Trophoblast cell (in vitro differentiated cells and primary cell): Measurements from ENCODE around the gene RPS6KL1.

Experiments used
- DNase-seq, 2 donors: peaks; one replicate each; pipeline ENCODE4 v3.0.0-alpha.2; 2016
- H2AFZ ChIP-seq: 2 replicates; pipeline ENCODE4 v1.6.1; 2013; ENCODE audit warnings: low read length, moderate library complexity, mild to moderate bottlenecking; ENCODE audit not compliant: insufficient read depth, poor library complexity
- H2AK5ac ChIP-seq: 2 replicates; pipeline ENCODE4 v1.6.1; 2013; ENCODE audit warnings: mild to moderate bottlenecking, low read length
- H2BK120ac ChIP-seq: 2 replicates; pipeline ENCODE4 v1.6.1; 2013; ENCODE audit warnings: low read length, mild to moderate bottlenecking, moderate library complexity; ENCODE audit not compliant: insufficient read depth, poor library complexity
- H2BK12ac ChIP-seq: 2 replicates; pipeline ENCODE4 v1.6.1; 2013; ENCODE audit warnings: mild to moderate bottlenecking, low read length, moderate library complexity
- H2BK5ac ChIP-seq: 2 replicates; pipeline ENCODE4 v1.6.1; 2013; ENCODE audit warnings: low read length, low read depth, moderate library complexity, mild to moderate bottlenecking; ENCODE audit not compliant: poor library complexity
- H3K14ac ChIP-seq: 2 replicates; pipeline ENCODE4 v1.6.1; 2013; ENCODE audit warnings: mild to moderate bottlenecking, low read length
- H3K18ac ChIP-seq: 2 replicates; pipeline ENCODE4 v1.6.1; 2013; ENCODE audit warnings: mild to moderate bottlenecking, low read length
- H3K23ac ChIP-seq: 2 replicates; pipeline ENCODE4 v1.6.1; 2013; ENCODE audit warnings: low read length
- H3K27ac ChIP-seq: 2 replicates; pipeline ENCODE4 v1.5.1; 2013; ENCODE audit warnings: low read depth, mild to moderate bottlenecking, inconsistent platforms, low read length, moderate library complexity
- H3K27me3 ChIP-seq: 2 replicates; pipeline ENCODE4 v1.6.1; 2013; ENCODE audit warnings: inconsistent platforms, mild to moderate bottlenecking, low read length, moderate library complexity; ENCODE audit not compliant: insufficient read depth
- H3K36me3 ChIP-seq, 2 experiments: 1 replicate in 1 of 2; 2 replicates in 1 of 2; pipeline ENCODE4 v1.6.1; 2013; ENCODE audit warnings: low read length in 2 of 2, mild to moderate bottlenecking in 2 of 2, moderate library complexity in 1 of 2; ENCODE audit not compliant: insufficient read depth in 2 of 2, control insufficient read depth in 1 of 2
- H3K4ac ChIP-seq: 2 replicates; pipeline ENCODE4 v1.6.1; 2013; ENCODE audit warnings: low read depth, mild to moderate bottlenecking, low read length, moderate library complexity
- H3K4me1 ChIP-seq, 2 experiments: 1 replicate in 1 of 2; 2 replicates in 1 of 2; pipeline ENCODE4 v1.6.1; 2013; ENCODE audit warnings: low read length in 2 of 2, mild to moderate bottlenecking in 2 of 2, moderate library complexity in 1 of 2; ENCODE audit not compliant: insufficient read depth in 2 of 2, control insufficient read depth in 1 of 2
- H3K4me2 ChIP-seq: 2 replicates; pipeline ENCODE4 v1.6.1; 2013; ENCODE audit warnings: inconsistent platforms, mild to moderate bottlenecking, low read length, moderate library complexity
- H3K4me3 ChIP-seq: 2 replicates; pipeline ENCODE4 v1.5.1; 2013; ENCODE audit warnings: mild to moderate bottlenecking, low read depth, low read length, inconsistent platforms
- H3K79me1 ChIP-seq: one replicate; pipeline ENCODE4 v1.6.1; 2013; ENCODE audit warnings: low read length
- H3K79me2 ChIP-seq: 2 replicates; pipeline ENCODE4 v1.6.1; 2013; ENCODE audit warnings: low read length, mild to moderate bottlenecking; ENCODE audit not compliant: control insufficient read depth, insufficient read depth, poor library complexity
- H3K9ac ChIP-seq: 2 replicates; pipeline ENCODE4 v1.6.1; 2013; ENCODE audit warnings: mild to moderate bottlenecking, low read length
- H3K9me3 ChIP-seq: 2 replicates; pipeline ENCODE4 v1.6.1; 2013; ENCODE audit warnings: low read depth, mild to moderate bottlenecking, control low read depth, inconsistent platforms, low read length; ENCODE audit not compliant: insufficient read depth
- H4K12ac ChIP-seq: 2 replicates; pipeline ENCODE4 v1.6.1; 2013; ENCODE audit warnings: low read depth, mild to moderate bottlenecking, low read length, moderate library complexity
- H4K8ac ChIP-seq: 2 replicates; pipeline ENCODE4 v1.6.1; 2013; ENCODE audit warnings: low read depth, mild to moderate bottlenecking, low read length, moderate library complexity
- H4K91ac ChIP-seq: one replicate; pipeline ENCODE4 v1.6.1; 2013; ENCODE audit warnings: low read depth, mild to moderate bottlenecking, low read length, moderate library complexity
- WGBS: extraction: QIAGEN DNeasy Blood & Tissue Kit; methylation state at CpG from one replicate; pipeline ENCODE4 v1.1.7; 2013; ENCODE audit warnings: missing lambda C conversion rate; ENCODE audit not compliant: insufficient read length, insufficient coverage; ENCODE audit errors: extremely low coverage; 5-methylcytosine and 5-hydroxymethylcytosine counted together

Gene RPS6KL1

GRCh38 chr14:74907744-74908143 is 15.3 kb downstream of the RPS6KL1 start:
- Histone ChIP-seq H3K27me3 (no peaks in the 10 kb centered on the region), H2BK12ac (no peak overlapping the region), H3K79me2 (no peaks in the 10 kb centered on the region), H3K14ac (no peak overlapping the region), H3K27ac (no peak overlapping the region), H3K23ac (no peak overlapping the region), H3K9me3 (no peaks in the 10 kb centered on the region), H3K18ac (no peak overlapping the region), H4K91ac (no peak overlapping the region), H3K4me1 (peaks cover 0 to 4% of the 10 kb centered on the region in 2 experiments), H3K9ac (no peak overlapping the region), H3K4me3 (no peak overlapping the region), H2BK120ac (no peak overlapping the region), H2AK5ac (no peak overlapping the region), H2AFZ (no peak overlapping the region), H4K8ac (no peak overlapping the region), H3K36me3 (peaks cover 13 to 21% of the 10 kb centered on the region in 2 experiments), H4K12ac (no peak overlapping the region), H3K4ac (no peak overlapping the region), H3K79me1 (no peaks in the 10 kb centered on the region), H3K4me2 (no peak overlapping the region), H2BK5ac (no peak overlapping the region)
- no CpG with 5 or more reads among the region's 6 CpGs for WGBS
- no peak for DNase-seq

- WGBS, result no CpG with 5 or more reads among the region's 12 CpGs
Measured at GRCh38 chr14:74906925-74907521, 16.0 kb downstream of the RPS6KL1 start.

DNA sequence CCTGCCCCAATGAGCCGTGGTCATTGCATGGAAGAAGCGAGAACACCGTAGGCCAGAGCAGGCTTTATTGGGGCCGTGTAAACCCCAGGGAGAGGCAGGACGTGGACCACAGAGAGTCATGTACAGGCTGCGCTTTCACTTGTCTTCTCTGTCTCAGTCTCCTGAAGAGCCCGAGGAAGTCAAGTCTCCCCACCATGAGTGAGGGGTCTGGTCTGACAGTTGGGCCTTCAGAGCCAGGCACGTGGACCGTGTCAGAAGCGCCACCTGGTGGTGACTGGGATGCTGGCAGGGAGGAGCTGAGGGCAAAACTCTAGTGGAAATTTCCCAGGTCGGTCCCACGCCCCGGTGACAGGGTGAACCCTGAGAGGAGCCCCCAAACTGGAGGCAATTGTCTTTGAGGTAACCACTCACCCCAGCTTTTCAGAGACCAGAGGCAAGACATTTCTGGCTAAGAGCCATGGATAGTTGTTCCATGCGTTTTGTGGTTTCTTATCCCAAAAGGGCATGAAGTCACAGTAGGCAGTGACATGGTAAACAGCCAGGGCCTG is 17.4 kb downstream of the RPS6KL1 start:
- no peak overlapping the region for H3K14ac ChIP-seq
- DNase-seq, result peak; percentile 33 to 75
- peaks cover 0 to 5% of the 10 kb centered on the region in 2 experiments for H3K4me1 ChIP-seq
- no peak overlapping the region for H3K23ac ChIP-seq
- H3K79me1 ChIP-seq, result no peaks in the 10 kb centered on the region
- no peak overlapping the region for H4K8ac ChIP-seq
- no peak overlapping the region for H3K18ac ChIP-seq
- H3K9me3 ChIP-seq, result no peaks in the 10 kb centered on the region
- H3K9ac ChIP-seq, result no peak overlapping the region
- no peak overlapping the region for H2AFZ ChIP-seq
- no peak overlapping the region for H2BK120ac ChIP-seq
- no peaks in the 10 kb centered on the region for H3K27me3 ChIP-seq
- no peak overlapping the region for H4K12ac ChIP-seq
- H3K4me2 ChIP-seq, result no peak overlapping the region
- no peak overlapping the region for H3K4me3 ChIP-seq
- no peaks in the 10 kb centered on the region for H3K79me2 ChIP-seq
- H2AK5ac ChIP-seq, result no peak overlapping the region
- no peak overlapping the region for H3K27ac ChIP-seq
- H2BK5ac ChIP-seq, result no peak overlapping the region
- peaks cover 24 to 38% of the 10 kb centered on the region in 2 experiments for H3K36me3 ChIP-seq
- no CpG with 5 or more reads among the region's 14 CpGs for WGBS
- H3K4ac ChIP-seq, result no peak overlapping the region
- no peak overlapping the region for H2BK12ac ChIP-seq
- H4K91ac ChIP-seq, result no peak overlapping the region

More at GRCh38 chr14:74906925-74907521, 16.0 kb downstream of the RPS6KL1 start:
- H3K4me1 ChIP-seq, result peaks cover 0 to 5% of the 10 kb centered on the region in 2 experiments
- H3K18ac ChIP-seq, result no peak overlapping the region
- H2BK5ac ChIP-seq, result no peak overlapping the region
- no peak overlapping the region for H4K91ac ChIP-seq
- no peak for DNase-seq
- H3K79me1 ChIP-seq, result no peaks in the 10 kb centered on the region
- no peaks in the 10 kb centered on the region for H3K79me2 ChIP-seq
- no peaks in the 10 kb centered on the region for H3K9me3 ChIP-seq
- no peak overlapping the region for H3K4me2 ChIP-seq
- peaks cover 19 to 28% of the 10 kb centered on the region in 2 experiments for H3K36me3 ChIP-seq
- H4K8ac ChIP-seq, result no peak overlapping the region
- no peak overlapping the region for H3K4ac ChIP-seq
- H3K23ac ChIP-seq, result no peak overlapping the region
- H2BK120ac ChIP-seq, result no peak overlapping the region
- no peak overlapping the region for H3K14ac ChIP-seq
- H2AK5ac ChIP-seq, result no peak overlapping the region
- no peak overlapping the region for H4K12ac ChIP-seq
- H3K9ac ChIP-seq, result no peak overlapping the region
- no peak overlapping the region for H2AFZ ChIP-seq
- no peak overlapping the region for H3K4me3 ChIP-seq
- no peaks in the 10 kb centered on the region for H3K27me3 ChIP-seq
- no peak overlapping the region for H3K27ac ChIP-seq
- no peak overlapping the region for H2BK12ac ChIP-seq

- H3K9me3 ChIP-seq, result no peaks in the 10 kb centered on the region
- no peak overlapping the region for H2AK5ac ChIP-seq
- H3K4me3 ChIP-seq, result no peak overlapping the region
- H3K27me3 ChIP-seq, result no peaks in the 10 kb centered on the region
- H2BK5ac ChIP-seq, result no peak overlapping the region
- no peak overlapping the region for H2BK12ac ChIP-seq
- H3K4me2 ChIP-seq, result no peak overlapping the region
- no peak overlapping the region for H2AFZ ChIP-seq
- peaks cover 30 to 45% of the 10 kb centered on the region in 2 experiments for H3K36me3 ChIP-seq
- no peak overlapping the region for H4K8ac ChIP-seq
- no peaks in the 10 kb centered on the region for H3K79me2 ChIP-seq
- no peak overlapping the region for H4K12ac ChIP-seq
- peaks cover 0 to 5% of the 10 kb centered on the region in 2 experiments for H3K4me1 ChIP-seq
- no peak overlapping the region for H3K9ac ChIP-seq
- WGBS, result no CpG with 5 or more reads among the region's 6 CpGs
- no peak overlapping the region for H3K27ac ChIP-seq
- no peak overlapping the region for H3K23ac ChIP-seq
- H4K91ac ChIP-seq, result no peak overlapping the region
- H2BK120ac ChIP-seq, result no peak overlapping the region
- no peak overlapping the region for H3K4ac ChIP-seq
- DNase-seq, result no peak
- H3K18ac ChIP-seq, result no peak overlapping the region
- H3K79me1 ChIP-seq, result no peaks in the 10 kb centered on the region
- H3K14ac ChIP-seq, result no peak overlapping the region
Measured at GRCh38 chr14:74904635-74905503, 18.2 kb downstream of the RPS6KL1 start.
